Stomach (tissue), 4 donors: ENCODE data around the gene SPDYE18.
"Not testable (repeated sequence)": the region's sequence is repeated elsewhere in the genome, so short reads cannot be mapped to it uniquely, and the experiment has no call there.

Experiments used
- POLR2A ChIP-seq, 4 donors: fragments of 450-650 bp; IDR thresholded peaks; one replicate each; pipeline ENCODE4 v1.6.1; 2016; ENCODE audit warnings: antibody characterized with exemption in 4 of 4, control low read depth in 2 of 4, mild to moderate bottlenecking in 1 of 4, moderate library complexity in 1 of 4
- TF ChIP-seq, protein P1 (sequence below), 7 experiments: fragments of 450-650 bp in 4 of 7; fragments of 200-600 bp in 3 of 7; sonication (generic) in 3 of 7; IDR thresholded peaks; one replicate each; pipeline ENCODE4 v1.5.1; 2016 to 2019; ENCODE audit warnings: antibody characterized with exemption in 7 of 7, control low read depth in 2 of 7, mild to moderate bottlenecking in 1 of 7

DNA sequence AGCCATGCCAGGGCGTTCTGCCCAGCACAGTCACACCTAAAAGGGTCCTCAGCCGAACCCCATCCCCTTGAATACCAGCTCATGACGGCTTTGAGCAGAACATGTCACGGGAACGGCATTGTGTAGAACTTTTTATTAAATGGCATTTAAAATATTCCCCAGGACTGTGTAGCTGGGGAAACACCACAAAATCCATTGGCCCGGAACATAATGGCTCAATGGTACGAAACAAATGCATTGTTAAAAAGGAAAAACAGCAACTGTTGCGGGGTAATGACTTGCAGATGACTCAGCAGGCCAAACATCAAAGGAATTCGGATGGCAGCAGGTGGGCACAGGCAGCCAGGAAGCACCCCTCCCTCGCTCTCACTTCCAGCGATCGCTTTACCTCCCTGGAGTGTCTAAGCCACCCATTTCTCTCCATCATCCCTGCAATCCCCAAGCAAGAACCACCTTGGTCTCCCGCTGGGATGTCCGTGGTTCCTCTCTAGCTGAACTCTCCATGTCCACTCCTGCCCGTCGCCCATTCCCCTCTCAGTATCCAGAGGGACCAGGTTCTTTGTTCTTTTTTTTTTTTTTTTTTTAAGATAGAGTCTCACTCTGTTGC lies 52.2 kb downstream of the SPDYE18 start:
- TF ChIP-seq, protein P1, sequence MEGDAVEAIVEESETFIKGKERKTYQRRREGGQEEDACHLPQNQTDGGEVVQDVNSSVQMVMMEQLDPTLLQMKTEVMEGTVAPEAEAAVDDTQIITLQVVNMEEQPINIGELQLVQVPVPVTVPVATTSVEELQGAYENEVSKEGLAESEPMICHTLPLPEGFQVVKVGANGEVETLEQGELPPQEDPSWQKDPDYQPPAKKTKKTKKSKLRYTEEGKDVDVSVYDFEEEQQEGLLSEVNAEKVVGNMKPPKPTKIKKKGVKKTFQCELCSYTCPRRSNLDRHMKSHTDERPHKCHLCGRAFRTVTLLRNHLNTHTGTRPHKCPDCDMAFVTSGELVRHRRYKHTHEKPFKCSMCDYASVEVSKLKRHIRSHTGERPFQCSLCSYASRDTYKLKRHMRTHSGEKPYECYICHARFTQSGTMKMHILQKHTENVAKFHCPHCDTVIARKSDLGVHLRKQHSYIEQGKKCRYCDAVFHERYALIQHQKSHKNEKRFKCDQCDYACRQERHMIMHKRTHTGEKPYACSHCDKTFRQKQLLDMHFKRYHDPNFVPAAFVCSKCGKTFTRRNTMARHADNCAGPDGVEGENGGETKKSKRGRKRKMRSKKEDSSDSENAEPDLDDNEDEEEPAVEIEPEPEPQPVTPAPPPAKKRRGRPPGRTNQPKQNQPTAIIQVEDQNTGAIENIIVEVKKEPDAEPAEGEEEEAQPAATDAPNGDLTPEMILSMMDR (IDR thresholded peaks at IDR 0.05): not testable (repeated sequence)
- not testable (repeated sequence) for TF ChIP-seq POLR2A (IDR thresholded peaks at IDR 0.05)
